K562 (cell line): Measurements from ENCODE around the gene MRTFB. TPM values are rescaled to one million over a fixed set of nuclear protein-coding genes. Genes with fewer than 3 reads are reported as not detected.

ENCODE experiments used
- CBFB ChIP-seq: sonication (generic); formaldehyde crosslinking; IDR thresholded peaks from 2 replicates; pipeline ENCODE4 v1.4.0; 2020; ENCODE audit warnings: mild to moderate bottlenecking, missing genetic modification reagents
- CREB3 ChIP-seq: fragments of 450-650 bp; conservative IDR thresholded peaks from 2 replicates; pipeline ENCODE4 v1.6.1; 2016; ENCODE audit warnings: missing genetic modification characterization, low read depth, mild to moderate bottlenecking, missing compliant biosample characterization, moderate library complexity
- CTBP1 ChIP-seq: fragments of 450-650 bp; IDR thresholded peaks from 2 replicates; pipeline ENCODE4 v1.6.1; 2016; ENCODE audit warnings: borderline replicate concordance
- E2F6 ChIP-seq, 2 experiments: IDR thresholded peaks; 2 replicates each; pipeline ENCODE4 v1.6.1; 2011; ENCODE audit warnings: borderline replicate concordance in 1 of 2, control low read depth in 1 of 2, low read depth in 1 of 2, low read length in 1 of 2, mild to moderate bottlenecking in 1 of 2, mixed read lengths in 1 of 2, moderate library complexity in 1 of 2; ENCODE audit not compliant: insufficient read depth in 1 of 2, insufficient read length in 1 of 2, poor library complexity in 1 of 2, severe bottlenecking in 1 of 2; ENCODE audit errors: extremely low read depth in 1 of 2
- ID3 ChIP-seq, 2 experiments: fragments of 250-450 bp in 1 of 2; fragments of 450-650 bp in 1 of 2; sonication (Bioruptor Pico) in 1 of 2; IDR thresholded peaks; 2 replicates each; pipeline versions ENCODE4 v1.6.1 to v1.8.0; 2016 to 2021; ENCODE audit warnings: mild to moderate bottlenecking in 2 of 2, moderate library complexity in 2 of 2, missing compliant biosample characterization in 1 of 2, missing genetic modification characterization in 1 of 2
- KLF1 ChIP-seq: fragments of 450-650 bp; IDR thresholded peaks from 2 replicates; pipeline ENCODE4 v1.6.1; 2016; ENCODE audit warnings: missing genetic modification characterization, missing compliant biosample characterization
- MNT ChIP-seq, 2 experiments: fragments of 450-650 bp; conservative IDR thresholded peaks; 2 replicates each; pipeline ENCODE4 v1.6.1; 2017; ENCODE audit warnings: mild to moderate bottlenecking in 2 of 2, moderate library complexity in 2 of 2
- NONO ChIP-seq, 2 experiments: fragments of 200-400 bp in 1 of 2; fragments of 450-650 bp in 1 of 2; formaldehyde crosslinking in 1 of 2; IDR thresholded peaks; 2 replicates each; pipeline ENCODE4 v1.6.1; 2017; ENCODE audit warnings: low read depth in 2 of 2, mild to moderate bottlenecking in 2 of 2, moderate library complexity in 2 of 2, low read length in 1 of 2
- NR2C1 ChIP-seq, 2 experiments: fragments of 450-650 bp; IDR thresholded peaks; 2 replicates each; pipeline ENCODE4 v1.6.1; 2017; ENCODE audit warnings: mild to moderate bottlenecking in 2 of 2, antibody characterized with exemption in 1 of 2, inconsistent platforms in 1 of 2, missing compliant biosample characterization in 1 of 2, missing genetic modification characterization in 1 of 2
- NR2C2 ChIP-seq, 2 experiments: fragments of 200-800 bp in 1 of 2; sonication (Bioruptor generic) in 1 of 2; sonication (generic) in 1 of 2; formaldehyde crosslinking in 1 of 2; IDR thresholded peaks; 2 replicates each; pipeline versions ENCODE4 v1.6.1 to v1.8.0; 2016 to 2022; ENCODE audit warnings: mild to moderate bottlenecking in 1 of 2, missing compliant biosample characterization in 1 of 2, missing genetic modification characterization in 1 of 2, missing genetic modification reagents in 1 of 2
- POLR2H ChIP-seq: IDR thresholded peaks from 2 replicates; pipeline ENCODE4 v1.6.1; 2016; ENCODE audit warnings: missing genetic modification characterization, low read depth, mild to moderate bottlenecking, control low read depth, missing compliant biosample characterization, moderate library complexity
- SIN3A ChIP-seq, 2 experiments: fragments of 150-350 bp in 1 of 2; IDR thresholded peaks; 2 replicates each; pipeline ENCODE4 v1.6.1; 2011 to 2016; ENCODE audit warnings: borderline replicate concordance in 2 of 2, low read depth in 2 of 2, low read length in 2 of 2, mild to moderate bottlenecking in 2 of 2, moderate library complexity in 2 of 2; ENCODE audit not compliant: control insufficient read depth in 1 of 2
- TBP ChIP-seq: optimal IDR thresholded peaks from 2 replicates; pipeline ENCODE3; 2011; ENCODE audit warnings: low read depth, low read length, improper control_type of control experiment
- ZNF140 ChIP-seq: fragments of 250-450 bp; sonication (Bioruptor Pico); IDR thresholded peaks from 2 replicates; pipeline ENCODE4 v1.8.0; 2021; ENCODE audit warnings: moderate library complexity, mild to moderate bottlenecking, inconsistent platforms
- ZNF740 ChIP-seq, 3 experiments: fragments of 200-800 bp in 1 of 3; sonication (Bioruptor generic) in 1 of 3; sonication (generic) in 1 of 3; formaldehyde crosslinking in 1 of 3; IDR thresholded peaks; 2 replicates each; pipeline versions ENCODE4 v1.6.1 to v1.8.0; 2016 to 2022; ENCODE audit warnings: mild to moderate bottlenecking in 2 of 3, missing compliant biosample characterization in 2 of 3, missing genetic modification characterization in 2 of 3, missing genetic modification reagents in 1 of 3
- polyA plus RNA-seq, 8 experiments: library from polyadenylated mRNA; depleted of rRNA in 4 of 8; stranded (reverse) in 5 of 8; unstranded in 3 of 8; fragments of >200 nt; fragmentation: Nextera tagmentation in 2 of 8; fragmentation: Illumina TruSeq in 1 of 8; extraction: Ambion mirVana in 2 of 8; extraction: Trizol in 1 of 8; gene quantifications; 2 replicates each; pipeline versions ENCODE4 v1.2.1 to v1.2.3, GENCODE V29; 2011 to 2014; ENCODE audit warnings: inconsistent platforms in 1 of 8, missing spikeins in 1 of 8
- total RNA-seq, 7 experiments: library from RNA; depleted of rRNA in 6 of 7; stranded (reverse); fragments of >200 nt in 6 of 7; fragmentation: Illumina TruSeq in 2 of 7; extraction: Trizol in 2 of 7; gene quantifications; 2 replicates each; pipeline versions ENCODE4 v1.2.1 to v1.2.3, GENCODE V29; 2011 to 2021; ENCODE audit warnings: low replicate concordance in 1 of 7

The MRTFB gene
- total and polyA plus RNA-seq, 9 of the 15 experiments (the other 6 are each of a cell fraction or from before 2014, with no cell fraction given), result 2.2 to 12.7 (median 7.0) TPM

- TF ChIP-seq TBP (no peak), NR2C2 (CRISPR knock-in tag; IDR thresholded peaks at IDR 0.05) (no peak), NR2C2 (tag; IDR thresholded peaks at IDR 0.05) (no peak; the same call in 1 of the 2 replicates), CREB3 (tag) (no peak), MNT (conservative IDR thresholded peaks at IDR 0.05) (peak in 1 of 2 experiments; percentile 57; a peak in 3 of 4 replicates), NR2C1 (IDR thresholded peaks at IDR 0.05) (no peak), NR2C1 (tag; IDR thresholded peaks at IDR 0.05) (no peak), ZNF140 (CRISPR knock-in tag) (no peak), E2F6 (IDR thresholded peaks at IDR 0.05; ENCODE audit: borderline replicate concordance in 1 of 2, extremely low read depth in 1 of 2, insufficient read depth in 1 of 2, insufficient read length in 1 of 2, low read depth in 1 of 2, low read length in 1 of 2, poor library complexity in 1 of 2, severe bottlenecking in 1 of 2) (peak; percentile 32 to 77), NONO (IDR thresholded peaks at IDR 0.05; ENCODE audit: low read depth in 2 of 2, low read length in 1 of 2) (peak in 1 of 2 experiments; percentile 52; a peak in 1 of 4 replicates), ZNF740 (CRISPR knock-in tag; IDR thresholded peaks at IDR 0.05) (peak; percentile 65; the same call in 1 of the 2 replicates), ZNF740 (tag; IDR thresholded peaks at IDR 0.05) (no peak; a peak in 1 of 4 replicates), SIN3A (IDR thresholded peaks at IDR 0.05; ENCODE audit: borderline replicate concordance in 2 of 2, control insufficient read depth in 1 of 2, low read depth in 2 of 2, low read length in 2 of 2) (0 out of 4 replicates have a peak, but pooled peaks have one; percentile 19 to 81), ID3 (CRISPR knock-in tag; IDR thresholded peaks at IDR 0.05) (no peak), ID3 (tag; IDR thresholded peaks at IDR 0.05) (no peak), CBFB (CRISPR knock-in tag) (no peak), POLR2H (no peak), KLF1 (tag) (no peak), CTBP1 (0 out of 2 replicates have a peak, but pooled peaks have one; percentile 32)
These were observed 231.5 kb downstream of the MRTFB start (continued) for GRCh38 chr16:14302399-14303181.
